NCI-H2227 (cell line): ENCODE data around the gene XCR1.
"Not testable (repeated sequence)": the region's sequence is repeated elsewhere in the genome, so short reads cannot be mapped to it uniquely, and the experiment has no call there.

Experiments
- DNase-seq: peaks from one replicate; lab custom pipeline; 2025; ENCODE audit not compliant: unreplicated experiment; lab: John Stamatoyannopoulos, UW

The XCR1 gene

DNA sequence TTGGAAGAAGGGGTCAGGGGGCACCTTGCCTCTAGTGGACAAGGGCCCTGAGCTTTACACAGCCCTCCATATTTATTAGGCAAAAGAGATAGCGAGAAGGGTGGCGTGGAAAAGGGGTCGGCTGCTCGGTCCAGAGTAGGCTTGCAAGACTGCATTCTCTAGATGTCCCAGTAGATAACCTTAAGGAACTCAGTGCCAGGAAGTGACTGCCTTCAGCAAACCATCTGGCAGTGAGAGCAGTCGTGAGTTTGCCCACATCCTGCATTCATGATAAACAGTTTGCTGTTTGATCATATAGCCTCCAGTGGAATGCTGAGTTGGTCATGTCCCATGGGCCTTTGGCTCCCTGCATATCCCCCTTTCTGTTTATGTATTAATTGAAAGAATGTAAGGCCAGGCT lies 18.9 kb upstream of the XCR1 start:
- DNase-seq, result not testable (repeated sequence)

DNA sequence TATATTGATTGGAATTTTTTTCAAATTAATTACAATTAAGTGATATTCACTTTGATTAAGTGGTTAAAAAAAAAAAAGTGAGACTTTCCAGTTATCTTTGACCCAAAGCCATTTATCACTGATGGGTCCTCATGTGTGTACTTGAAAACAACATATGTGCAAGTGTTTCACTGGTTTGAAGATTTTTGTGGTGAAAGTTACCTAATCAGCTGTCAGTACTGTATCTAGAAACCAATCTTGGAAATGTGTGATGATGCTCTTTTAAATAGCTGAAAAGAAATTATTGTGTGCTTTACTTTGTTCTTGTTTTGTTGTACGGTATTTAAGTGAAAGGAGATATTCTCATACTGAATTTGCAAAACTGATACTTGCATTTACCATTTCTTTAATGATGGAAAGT lies 11.6 kb upstream of the XCR1 start:
- DNase-seq, result no peak

DNA sequence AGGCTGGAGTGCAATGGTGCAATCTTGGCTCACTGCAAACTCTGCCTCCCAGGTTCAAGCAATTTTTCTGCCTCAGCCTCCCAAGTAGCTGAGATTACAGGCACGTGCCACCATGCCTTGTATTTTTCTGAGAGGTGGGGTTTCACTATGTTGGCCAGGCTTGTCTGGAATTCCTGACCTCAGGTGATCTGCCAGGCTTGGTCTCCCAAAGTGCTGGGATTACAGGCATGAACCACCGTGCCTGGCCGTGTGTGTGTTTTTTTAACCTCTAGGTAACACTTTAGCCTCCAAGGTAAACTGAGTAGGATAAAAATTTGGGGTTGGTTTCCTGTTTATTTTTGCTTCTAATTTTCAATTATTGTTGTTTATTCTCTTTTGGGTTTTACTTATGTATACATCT lies 10.8 kb upstream of the XCR1 start:
- DNase-seq, result not testable (repeated sequence)

DNA sequence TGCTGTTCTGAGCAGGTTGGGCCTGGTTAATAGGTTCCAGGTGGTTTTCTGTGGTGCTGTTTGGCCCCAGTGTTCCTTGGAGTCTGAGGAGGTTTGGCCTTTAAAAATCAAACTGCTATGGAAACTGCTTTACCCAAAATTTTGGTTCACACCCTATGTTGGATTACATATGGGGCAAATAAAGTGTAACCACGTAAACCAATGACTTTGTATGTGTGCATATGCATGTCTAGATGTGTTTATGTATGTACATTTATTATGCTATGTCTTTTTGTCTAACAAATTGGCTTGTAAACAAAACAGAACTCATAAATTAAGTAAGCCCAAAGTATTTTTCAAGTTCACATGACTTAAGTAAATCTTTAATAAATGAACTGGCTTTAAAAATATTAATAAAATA lies 8.9 kb upstream of the XCR1 start:
- DNase-seq, result no peak

DNA sequence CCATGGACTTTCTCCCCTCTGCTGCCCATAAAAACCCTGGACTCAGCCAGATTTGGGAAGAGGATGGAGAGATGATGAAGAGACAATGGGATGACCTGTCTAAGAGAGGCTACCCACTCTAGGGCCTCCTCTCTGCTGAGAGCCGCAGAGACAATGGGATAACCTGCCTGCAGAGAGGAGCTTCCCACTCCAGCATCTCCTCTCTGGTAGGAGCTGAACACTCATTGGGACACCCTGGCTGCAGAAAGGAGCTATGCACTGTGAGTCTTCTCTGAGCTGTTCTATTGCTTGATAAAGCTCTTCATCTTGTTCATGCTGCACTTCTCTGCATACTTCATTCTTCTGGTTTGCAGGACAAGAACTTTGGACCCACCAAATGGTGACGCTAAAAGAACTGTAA lies 4.5 kb upstream of the XCR1 start:
- no peak for DNase-seq

DNA sequence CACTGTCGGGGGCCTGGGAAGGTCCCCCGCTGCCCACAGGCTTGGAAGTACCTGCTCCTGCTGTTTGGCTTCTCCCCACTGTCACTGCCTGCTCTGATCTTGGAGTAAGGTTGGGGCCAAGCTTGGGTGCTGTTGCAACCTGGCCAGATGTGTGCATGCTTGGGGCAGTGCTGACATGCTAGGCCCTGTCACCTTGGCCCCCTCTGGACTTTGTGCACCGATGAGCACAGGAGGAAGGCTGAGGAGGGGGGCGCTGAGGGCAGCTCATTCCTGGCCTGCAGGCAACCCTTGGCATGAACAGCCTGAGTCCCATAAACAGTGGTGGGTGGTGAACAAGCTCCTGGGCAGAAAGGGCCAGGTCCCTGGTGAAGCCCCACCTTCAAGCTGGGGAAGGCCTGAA lies 4.0 kb upstream of the XCR1 start:
- DNase-seq, result no peak

DNA sequence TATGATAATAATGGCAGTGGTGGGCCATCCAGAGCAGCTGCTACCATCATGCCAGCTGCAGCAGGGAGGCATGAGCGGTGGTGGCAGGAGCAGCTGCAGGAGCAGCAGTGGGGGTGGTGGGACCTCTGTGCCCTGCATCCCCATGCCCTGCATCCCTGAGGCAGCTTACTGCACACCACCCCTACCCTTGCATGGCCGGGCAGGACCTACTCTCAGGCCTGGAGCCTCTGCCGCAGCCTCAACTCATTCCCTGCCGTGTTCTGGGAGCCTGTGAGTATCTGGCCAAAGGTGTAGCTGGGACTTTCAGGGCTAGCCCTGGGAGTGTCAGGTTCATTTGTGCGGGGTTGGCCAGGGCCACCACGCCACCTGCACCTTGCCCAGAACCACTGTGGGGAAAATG lies 3.3 kb upstream of the XCR1 start:
- DNase-seq, result no peak

DNA sequence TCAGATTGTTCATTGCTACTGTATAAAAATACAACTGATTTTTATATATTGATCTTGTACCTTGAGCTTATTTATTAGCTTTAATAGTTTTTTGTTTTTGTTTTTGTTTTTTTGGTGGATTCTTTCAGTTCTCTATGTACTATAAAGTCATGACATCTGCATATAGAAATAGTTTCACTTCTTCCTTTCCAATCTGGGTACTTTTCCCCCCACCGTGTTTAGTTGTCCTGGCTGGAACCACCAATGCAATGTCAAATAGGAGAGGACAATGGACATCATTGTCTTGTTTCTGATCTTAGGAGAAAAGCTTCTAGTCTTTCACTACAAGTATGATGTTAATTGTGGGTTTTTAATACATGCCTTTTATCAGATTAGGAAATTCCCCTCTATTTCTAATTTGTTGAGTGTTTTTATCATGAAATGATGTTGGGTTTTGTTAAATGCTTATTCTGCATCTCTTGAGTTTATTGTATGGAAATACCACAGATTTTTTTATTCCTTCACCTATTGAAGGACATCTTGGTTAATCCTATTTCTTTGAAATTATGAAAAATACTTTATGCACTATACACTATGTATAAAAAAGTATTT lies 2.8 kb upstream of the XCR1 start:
- no peak for DNase-seq

DNA sequence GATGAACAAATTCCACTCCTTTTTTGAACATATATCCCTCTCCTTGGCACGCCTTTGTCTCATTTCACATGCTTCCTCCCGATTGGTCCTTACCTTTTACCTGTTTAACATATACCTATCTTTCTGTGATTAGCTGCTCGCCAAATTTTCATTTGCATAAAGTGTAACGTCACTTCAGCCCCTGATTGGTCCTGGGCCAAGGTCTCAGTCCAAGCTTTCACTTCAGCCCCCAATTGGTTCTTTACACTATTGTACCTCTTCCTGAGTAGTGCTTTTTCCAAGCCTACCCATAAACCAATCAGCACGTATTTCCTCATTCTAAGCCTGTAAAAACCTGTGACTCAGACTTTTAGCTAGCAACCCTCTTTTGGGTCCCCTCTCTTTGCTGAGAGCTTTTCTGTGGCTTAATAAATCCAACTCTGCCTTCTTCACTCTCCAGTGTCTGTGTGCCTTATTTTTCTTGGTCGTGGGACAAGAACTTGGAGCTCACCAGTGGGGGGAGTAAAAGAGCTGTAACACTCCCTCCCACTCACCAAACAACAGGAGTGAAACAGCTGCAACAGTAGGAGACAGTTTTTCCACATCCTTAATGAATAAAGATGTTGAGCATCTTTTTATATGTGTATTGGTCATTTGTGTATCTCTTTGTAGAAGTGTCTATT lies 584 bp upstream of the XCR1 start:
- no peak for DNase-seq

DNA sequence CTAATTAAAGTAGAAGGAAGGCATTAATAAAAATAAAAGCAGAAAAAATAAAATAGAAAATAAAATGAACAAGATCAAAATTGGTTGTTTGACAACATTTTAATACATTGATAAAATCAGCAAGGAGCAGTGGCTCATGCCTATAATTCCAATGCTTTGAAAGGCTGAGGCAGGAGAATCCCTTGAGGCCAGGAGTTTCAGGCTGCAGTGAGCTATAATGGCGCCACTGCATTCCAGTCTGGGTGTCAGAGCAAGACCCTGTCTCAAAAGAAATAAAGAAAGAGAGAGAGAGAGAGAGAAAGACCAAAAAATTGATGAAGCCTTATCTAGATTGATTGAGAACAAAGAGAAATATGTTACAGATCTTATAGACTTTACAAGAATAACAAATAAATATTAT lies 2.1 kb downstream of the XCR1 start:
- no peak for DNase-seq

DNA sequence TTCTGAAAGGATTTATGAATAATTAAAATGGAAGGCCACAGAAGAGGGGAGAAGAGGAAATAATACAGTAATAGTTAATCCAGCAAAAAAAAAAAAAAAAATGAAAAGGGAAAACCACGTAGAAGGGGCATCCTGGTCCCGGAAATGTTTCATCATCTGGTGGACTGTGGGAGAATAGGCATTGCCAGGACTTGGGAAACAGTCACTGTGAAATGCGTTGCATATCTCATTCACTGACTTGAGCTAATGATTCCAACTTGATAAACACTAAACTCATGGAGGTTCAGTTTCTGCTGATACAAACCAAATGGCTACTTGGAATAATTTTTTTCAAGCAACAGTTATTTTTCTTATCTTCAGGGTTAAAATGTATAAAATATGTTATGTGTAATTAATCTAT lies 3.2 kb downstream of the XCR1 start:
- DNase-seq, result no peak

DNA sequence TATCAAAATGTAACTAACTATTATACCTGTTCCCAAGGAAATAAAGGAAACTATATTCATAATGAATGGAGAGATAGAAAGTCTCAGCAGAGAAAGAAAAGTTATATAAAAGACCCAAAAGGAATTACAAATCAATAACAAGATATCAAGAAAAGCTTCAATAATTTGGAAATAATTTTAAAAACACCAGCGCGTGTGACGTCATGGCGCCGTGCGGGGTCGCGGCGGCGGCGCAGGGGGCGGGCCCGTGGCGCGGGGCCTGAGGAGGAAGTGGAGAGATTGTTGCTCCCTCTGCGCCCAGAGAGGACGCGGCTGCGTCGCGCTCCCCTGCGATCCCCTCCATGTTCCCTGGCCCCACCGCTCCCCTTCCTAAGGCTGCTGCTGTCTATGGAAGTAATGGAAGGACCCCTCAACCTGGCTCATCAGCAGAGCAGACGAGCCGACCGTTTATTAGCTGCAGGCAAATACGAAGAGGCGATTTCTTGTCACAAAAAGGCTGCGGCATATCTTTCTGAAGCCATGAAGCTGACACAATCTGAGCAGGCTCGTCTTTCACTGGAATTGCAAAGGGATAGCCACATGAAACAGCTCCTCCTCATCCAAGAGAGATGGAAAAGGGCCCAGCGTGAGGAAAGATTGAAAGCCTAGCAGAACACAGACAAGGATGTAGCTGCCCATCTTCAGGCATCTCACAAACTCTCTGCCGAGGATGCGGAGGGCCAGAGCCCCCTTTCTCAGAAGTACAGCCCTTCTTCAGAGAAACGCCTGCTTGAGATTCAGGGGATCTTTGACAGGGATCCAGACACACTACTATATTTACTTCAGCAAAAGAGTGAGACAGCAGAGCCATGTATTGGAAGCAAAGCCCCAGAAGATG lies 4.1 kb downstream of the XCR1 start:
- DNase-seq, result no peak

DNA sequence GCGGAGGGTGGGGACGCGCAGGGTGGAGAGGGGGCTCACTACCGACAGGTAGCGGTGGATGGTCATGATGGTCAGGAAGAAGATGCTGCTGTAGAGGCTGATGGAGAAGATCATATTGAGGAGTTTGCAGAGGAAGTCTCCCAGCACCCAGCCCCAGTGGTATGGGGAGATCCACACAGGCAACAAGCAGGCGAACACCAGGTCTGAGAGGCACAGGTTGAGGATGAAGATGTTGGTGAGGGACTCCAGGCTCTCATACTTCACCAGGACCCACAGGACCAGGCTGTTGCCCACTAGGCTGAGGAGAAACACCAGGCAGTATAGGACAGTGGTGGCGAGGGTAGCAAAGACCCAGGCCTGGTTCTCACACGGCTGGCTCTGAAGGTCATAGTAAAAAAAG lies 5.8 kb downstream of the XCR1 start:
- no peak for DNase-seq

DNA sequence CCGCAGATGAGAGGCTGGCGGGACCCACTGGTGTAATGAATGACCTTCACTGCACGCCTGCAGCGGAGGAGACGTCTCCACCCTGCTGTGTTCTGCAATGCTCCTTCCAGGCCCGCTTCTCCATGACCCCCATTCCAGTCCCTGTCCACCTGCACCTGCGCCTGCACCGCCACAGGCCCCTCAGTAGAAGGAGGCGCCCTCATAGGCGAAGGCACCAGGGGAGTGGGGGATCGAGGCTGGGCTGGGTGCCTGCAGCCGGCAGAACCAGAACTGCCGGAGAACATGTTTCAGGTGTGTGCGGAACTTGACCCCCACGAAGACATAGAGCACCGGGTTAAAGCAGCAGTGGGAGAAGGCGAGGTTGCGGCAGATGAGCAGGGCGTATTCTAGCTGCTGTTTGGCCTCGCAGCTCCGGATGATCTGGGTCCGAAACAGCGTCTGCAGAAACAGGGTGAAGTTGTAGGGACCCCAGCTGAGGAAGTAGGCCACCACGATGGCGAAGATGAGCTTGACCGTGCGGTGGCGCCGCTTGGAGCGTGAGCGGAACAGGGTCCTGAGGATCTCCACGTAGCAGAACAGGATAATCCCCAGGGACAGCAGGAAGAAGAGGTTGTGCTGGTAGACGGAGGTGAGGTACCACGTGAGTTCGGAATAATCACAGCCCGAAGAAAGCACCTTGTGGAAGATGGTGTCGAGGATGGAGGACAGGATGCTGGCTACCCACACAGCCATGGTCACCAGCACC lies 6.3 kb downstream of the XCR1 start:
- no peak for DNase-seq

DNA sequence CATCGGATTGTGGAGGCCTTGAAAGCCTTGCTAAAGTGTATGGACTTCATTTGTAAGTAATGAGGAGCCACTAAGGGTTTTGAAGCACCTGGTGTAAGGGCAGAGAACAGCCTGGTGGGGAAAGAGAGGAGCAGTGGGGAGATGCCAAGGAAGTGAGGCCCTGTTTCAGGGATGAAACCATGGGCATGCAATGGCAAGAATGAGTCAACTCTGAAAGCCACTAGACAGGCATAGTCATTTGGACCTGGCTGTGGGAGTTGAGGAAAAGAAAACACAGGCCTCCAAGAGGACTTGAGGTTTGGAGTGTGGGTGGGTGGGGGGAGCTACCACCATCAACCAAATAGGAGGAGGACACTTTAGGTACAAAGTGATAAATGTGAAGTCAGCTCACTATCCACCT lies 7.6 kb downstream of the XCR1 start:
- no peak for DNase-seq

DNA sequence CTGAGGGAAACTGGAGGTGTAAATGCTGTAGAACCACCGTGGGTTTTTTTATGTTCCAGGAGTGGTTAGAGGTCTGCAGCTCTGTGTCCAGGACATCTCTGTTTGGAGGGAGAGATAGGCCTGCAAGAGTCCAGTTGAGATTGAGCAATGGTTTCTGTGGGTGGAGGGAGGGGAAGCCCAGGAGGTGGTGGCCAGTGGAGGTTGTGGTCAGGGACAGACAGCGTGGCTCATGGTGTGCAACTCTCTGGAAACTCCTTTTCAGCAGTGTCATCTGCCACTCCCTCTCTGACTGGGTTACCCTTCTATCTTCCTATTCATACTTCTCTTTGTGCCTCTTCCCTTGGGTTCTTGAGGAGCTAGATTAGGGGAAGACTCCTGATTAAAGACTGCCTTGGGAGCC lies 9.6 kb downstream of the XCR1 start:
- DNase-seq, result no peak

DNA sequence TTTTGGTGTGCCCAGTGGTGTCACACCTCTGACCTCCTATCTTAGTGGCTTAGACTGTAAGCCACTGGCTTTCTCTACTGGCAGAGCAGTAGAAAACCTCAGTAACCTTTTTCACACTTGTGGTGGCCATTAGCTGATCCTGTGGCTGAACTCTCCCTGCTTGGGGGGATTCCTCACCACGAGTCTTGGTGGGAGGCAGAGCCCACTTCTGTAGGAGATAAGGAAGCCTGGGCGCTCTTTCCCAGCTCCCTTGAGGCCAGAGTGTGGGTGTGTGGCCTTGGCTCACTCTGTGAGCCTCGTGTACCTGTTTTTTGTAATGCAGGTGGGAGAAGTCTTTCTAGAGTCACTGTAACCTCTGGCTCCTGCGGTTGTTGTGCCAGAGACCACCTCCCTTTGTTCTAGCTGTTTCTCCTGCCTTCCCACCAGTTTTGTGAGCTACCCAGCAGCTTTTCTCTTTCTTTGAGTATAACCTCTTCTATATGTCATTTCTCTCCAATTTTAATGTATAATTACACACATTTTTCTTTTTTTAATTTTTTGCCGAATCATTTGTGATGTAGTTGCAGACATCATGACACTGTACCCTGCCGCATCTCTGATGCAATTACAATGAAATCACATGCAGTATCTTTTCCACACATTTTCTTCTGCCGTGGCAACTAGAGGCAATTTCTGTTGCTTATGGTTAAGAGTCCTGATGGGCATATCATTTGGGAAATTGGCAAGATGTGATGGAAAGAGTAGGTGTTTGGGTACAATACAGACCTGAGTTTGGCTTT lies 13.8 kb downstream of the XCR1 start:
- DNase-seq, result no peak

DNA sequence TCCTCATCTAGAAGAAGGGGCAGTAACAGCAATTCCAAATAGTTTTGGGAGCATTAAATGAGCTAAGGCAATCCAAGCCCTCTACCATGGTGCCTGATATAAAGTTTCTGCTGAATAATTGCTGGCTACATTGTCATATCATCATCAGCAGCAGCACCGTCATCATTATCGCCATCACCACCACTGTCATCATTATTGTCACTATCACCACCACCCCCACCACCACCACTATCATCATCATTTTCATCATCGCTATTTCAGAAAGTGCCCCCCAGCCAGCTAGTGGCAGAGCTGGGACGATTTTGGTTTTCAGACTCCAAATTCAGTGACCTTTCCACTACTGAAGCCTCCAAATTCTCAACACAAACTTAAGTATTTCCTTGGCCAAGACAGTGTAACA lies 15.0 kb downstream of the XCR1 start:
- DNase-seq, result no peak

DNA sequence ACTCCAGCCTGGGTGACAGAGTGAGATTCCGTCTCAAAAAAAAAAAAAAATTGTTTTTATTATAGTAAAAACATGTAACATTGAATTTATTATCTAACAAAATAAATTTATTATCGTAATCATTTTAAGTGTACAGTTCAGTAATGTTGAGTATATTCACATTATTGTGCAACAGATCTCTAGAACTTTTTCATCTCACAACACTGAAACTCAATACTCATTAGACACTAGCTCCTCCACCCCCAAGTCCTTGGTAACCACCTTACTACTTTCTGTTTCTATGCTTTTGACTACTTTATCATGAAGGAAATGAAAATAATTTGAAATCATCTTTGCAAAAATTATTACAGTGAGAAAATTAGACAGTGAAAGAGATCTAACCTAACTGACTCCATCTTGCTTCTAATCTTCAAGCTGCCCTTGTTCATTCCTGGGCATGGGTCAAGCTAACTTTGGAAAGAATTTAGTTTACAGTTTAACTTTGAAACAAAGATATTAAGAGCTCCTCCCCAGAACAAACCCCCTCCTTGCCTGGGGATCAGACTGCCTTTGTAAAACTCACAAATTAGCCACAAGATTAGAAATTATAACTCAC lies 16.7 kb downstream of the XCR1 start:
- DNase-seq, result no peak

DNA sequence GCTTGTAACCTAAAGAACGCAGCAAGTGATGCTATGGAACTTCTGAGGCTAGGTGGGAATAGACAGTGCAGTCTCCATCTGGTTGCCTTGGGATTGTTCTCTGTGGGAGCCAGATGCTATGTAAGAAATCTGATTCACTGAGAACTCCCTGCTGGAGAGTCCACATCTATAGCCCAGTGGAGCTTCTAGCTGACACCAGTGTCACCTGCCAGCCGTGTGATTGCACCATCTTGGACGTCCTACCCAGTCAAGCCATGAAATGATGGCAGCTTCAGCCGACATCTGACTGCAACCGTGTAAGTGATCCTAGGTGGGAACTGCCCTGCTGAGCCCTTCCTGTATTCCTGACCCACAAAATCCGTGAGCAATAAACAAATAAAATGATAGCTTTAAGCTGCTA lies 19.2 kb downstream of the XCR1 start:
- no peak for DNase-seq

DNA sequence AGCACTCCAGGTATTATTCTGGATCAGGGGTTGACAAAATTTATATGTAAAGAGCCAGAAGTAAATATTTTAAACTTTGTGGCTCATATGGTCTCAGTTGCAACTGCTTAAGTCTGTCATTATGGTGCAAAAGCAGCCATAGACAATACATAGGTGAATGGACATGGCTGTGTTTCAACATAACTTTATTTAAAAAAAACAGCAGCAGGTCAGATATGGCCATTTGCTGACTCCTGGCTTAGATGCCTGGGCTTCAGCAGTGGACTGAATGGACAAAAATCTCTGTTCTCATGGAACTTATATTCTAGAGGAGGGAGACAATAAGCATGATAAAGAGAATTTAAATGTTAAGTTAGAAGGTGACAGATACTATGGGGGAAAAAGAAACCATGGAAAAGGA lies 20.0 kb downstream of the XCR1 start:
- DNase-seq, result no peak
